Iris pigment epithelial cell (primary cell): ENCODE results near the gene RIN2.
"Not testable (repeated sequence)": the region's sequence is repeated elsewhere in the genome, so short reads cannot be mapped to it uniquely, and the experiment has no call there.

Experiments
- DNase-seq: peaks from one replicate; pipeline ENCODE4 v3.0.0-alpha.2; 2011; ENCODE audit warnings: low read depth

Gene RIN2

DNA sequence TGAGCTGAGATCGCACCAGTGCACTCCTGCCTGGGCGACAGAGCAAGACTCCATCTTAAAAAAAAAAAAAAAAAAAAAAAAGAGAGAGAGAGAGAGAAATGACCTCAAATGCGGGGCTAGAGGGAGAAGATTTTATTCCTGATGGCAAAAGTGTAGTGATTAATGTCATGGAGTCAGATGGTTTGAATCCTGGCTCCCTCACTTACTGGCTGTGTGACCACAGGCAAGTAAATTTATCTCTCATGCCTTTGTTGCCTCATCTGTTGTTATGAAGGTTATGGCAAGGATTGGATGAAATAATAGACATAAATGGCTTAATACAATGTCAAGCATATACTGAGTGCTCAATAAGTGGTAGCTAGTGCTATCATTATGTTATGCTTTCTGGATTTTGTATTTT is 29.3 kb downstream of the RIN2 start:
- no peak for DNase-seq

DNA sequence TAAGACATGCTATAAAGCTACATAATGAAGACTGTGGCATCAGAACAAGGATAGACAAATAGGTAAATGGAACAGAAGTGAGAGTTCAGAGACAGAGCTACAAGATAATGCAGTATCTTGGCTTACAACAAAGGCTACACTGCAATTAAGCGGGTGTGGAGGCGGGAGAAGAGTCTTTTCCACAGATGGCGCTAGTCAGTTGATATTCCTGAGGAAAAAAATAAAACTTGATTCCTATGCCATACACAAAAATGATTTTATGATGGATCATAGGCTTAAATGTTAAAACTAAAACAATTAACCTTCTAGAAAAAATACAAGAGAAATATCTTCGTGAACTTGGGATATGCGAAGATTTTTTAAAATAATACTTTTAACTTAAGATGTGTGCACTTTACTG is 31.0 kb downstream of the RIN2 start:
- no peak for DNase-seq

DNA sequence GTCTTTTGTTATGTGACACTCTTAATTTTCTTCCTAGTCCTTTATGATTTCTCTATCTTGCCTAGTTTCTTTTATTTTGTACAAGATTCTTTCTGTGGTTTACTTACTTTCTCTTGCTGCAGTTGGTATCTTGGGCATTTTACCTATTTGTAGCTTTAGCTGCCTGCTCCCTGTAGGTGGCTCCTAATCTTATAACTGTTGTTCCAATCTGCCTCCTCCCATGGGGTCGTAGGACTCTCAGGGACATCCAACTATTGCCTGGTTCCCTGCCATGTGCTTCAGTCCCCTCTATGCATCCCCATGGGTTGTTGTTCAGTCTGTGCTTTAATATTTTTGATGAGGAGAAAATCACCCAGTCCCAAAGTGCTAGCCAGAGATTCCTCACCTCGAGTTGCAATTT is 31.4 kb downstream of the RIN2 start:
- no peak for DNase-seq

GRCh38 chr20:19791887-19792286 is 33.8 kb downstream of the RIN2 start:
- no peak for DNase-seq

DNA sequence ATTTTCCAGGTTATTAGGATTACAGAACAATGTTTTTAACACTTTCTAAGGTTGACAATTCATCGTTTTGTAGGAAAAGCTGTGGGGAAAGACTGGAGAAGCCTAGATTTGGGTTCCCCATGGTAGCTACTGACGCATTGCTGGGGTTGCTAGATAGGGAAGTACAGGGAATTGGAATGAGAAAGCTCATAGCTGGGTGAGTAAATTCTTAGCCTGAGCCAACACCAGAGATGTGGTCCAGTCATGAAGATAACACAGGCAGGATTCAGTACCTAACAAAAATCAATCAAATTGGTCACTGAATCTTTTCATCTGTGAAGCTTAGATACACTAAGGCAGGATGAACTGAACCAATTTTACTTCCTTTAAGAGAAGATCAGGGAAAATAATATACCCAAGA is 35.7 kb downstream of the RIN2 start:
- no peak for DNase-seq

DNA sequence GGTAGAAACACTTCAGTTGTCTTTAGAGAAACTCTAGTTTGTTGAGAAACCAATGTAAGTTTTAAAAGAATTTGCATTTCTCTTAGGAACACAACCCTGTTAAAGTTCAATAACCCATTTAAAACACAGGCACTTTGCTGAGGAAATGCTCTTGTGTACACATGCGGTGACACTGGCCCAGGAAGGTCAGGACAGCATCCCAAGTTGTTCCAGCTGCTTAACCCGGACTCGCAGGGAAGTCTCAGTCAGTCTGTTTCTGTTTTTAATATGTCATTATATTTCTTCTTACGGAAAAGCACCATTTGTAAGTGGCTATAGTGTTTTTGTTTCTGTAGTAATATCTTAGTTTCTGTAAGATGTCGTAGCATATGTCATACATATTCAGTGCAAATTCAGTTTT is 36.9 kb downstream of the RIN2 start:
- no peak for DNase-seq

- DNase-seq = no peak
Measured at GRCh38 chr20:19799325-19799724, 41.3 kb downstream of the RIN2 start.

- no peak for DNase-seq
Measured at GRCh38 chr20:19802099-19802491, 44.0 kb downstream of the RIN2 start.

- DNase-seq = no peak
Measured at GRCh38 chr20:19802492-19803158, 44.6 kb downstream of the RIN2 start.

GRCh38 chr20:19806276-19806675 is 48.2 kb downstream of the RIN2 start:
- DNase-seq = not testable (repeated sequence)

DNA sequence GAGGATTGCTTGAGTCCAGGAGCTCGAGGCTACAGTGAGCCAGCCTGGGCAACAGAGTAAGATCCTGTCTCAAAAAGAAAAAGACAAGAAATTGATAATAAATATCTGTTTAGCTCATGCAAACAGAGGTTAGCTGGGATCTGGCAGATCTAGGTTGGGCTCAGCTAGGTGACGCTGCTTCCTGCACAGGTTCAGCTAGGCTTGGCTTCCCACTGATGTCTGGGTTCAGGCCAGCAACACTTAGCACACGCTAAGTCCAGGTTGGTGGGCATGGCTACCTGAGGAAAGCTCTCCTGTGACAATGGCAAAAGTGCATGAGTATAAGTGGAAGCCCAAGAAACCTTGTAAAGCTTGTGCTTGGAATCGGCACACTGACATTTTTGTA is 48.7 kb downstream of the RIN2 start:
- no peak for DNase-seq

DNA sequence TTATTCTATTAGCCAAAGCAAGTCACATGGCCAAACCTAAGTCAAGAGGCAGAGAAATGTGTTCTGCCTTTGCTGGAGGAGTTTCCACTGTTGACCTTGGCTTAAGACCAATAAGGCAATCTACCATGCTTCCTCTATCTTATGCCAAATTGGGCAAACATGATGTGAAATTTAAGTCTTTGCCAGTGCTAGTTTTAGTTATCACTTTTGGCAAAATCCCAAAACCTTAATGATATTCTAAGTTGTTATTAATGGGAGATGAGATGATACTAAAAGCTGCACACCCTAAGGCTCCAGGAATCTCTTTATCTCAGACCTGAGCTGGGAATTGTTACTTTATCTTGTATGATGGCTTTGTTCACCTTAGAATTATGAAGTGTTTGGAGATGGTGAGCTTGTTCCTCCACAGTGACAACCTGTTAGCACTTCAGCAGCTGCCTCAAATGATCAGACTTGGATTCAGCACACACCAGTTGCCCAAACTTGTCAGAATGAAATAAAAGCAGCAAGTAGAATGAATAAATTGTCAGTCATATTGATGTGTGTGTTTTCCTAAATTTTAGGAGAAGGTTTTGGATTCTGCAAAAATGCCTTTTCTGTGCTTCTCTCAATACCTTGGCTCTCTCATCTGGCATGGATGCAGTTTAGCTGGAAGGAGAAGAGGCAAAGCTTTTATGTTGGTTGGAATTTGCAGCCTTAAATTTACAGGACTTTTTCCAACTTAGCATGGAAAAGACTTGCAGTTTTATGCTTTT is 49.3 kb downstream of the RIN2 start:
- DNase-seq = peak; percentile 56
